GM18508 (cell line): Measurements from ENCODE around the gene TNKS1BP1.
"Not testable (repeated sequence)": the region's sequence is repeated elsewhere in the genome, so short reads cannot be mapped to it uniquely, and the experiment has no call there.

Source experiments
- ATAC-seq: cut with Tn5 transposase; IDR thresholded peaks from one replicate; pipeline ENCODE4 v1.9.1; 2021; ENCODE audit warnings: moderate number of reproducible peaks; ENCODE audit not compliant: insufficient read depth, unreplicated experiment

Gene TNKS1BP1

DNA sequence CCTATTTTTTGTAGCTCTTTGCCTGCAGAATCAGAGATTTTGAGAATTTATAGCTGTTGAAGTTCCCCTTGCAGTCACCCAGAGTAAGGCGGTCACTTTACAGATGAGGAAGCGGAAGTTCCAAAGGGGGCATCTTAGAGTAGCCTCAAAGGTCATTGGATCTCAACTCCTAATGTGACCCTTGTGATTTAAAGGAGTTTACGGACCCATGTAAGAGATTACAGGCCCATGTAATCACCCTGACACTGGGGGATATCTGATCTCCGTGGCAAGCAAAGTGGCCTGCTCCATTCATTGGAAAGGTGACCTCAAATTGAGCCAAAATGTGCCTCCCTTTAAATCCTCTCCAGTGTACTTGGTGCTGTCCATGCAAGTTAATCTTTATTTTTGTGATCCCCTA, 29.1 kb upstream of the TNKS1BP1 start:
- no peak for ATAC-seq

GRCh38 chr11:57353446-57353845, 28.7 kb upstream of the TNKS1BP1 start:
- no peak for ATAC-seq

DNA sequence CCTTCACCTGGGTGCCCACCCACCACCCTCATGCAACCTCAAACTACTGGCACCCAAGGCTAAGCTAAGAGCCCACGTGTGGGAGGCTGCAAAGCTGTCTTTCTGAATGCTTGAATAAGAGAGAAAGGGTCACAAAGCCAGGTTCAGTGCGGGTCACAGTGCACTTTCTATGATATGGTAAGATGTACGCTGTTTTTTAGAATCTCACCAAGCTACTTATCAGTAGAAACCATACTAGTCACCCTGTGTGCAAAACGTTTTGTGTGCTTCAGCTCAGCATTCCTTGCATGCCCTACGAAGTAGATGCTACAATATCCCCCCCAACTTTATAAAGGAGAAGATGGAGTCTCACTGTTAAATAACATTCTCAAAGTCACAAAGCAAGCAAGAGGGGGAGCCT, 28.3 kb upstream of the TNKS1BP1 start:
- no peak for ATAC-seq

- ATAC-seq: no peak
Observed at GRCh38 chr11:57349491-57350274, 24.9 kb upstream of the TNKS1BP1 start.

DNA sequence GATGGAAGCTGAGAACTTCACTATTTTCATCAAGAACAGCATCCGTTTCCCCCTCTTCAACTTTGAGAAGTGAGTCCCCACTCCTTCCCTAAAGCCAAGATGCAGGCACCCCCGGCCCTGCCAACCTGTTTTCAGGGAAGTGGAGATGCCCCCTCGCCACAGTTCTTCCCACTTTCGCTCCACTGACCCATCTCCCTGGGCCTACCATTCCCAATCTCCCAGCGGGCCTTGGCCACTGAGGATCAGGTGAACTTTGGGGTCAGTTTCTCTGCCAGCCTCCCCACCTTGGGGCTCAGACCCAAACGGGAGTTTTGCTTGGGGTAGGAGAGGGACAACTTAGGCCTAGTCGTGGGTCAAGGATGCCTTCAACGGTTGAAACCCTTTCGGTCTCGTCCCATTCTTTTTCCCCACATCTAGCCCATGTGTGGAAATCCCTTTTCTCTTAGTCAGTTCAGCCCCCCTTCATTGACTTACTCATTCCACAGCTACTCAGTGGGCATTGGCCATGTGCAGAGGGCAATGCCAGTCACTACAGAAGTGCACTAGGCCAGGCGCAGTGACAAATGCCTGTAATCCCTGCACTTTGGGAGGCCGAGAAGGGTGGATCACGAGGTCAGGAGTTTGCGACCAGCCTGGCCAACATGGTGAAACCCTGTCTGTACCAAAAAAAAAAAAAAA, 24.0 kb upstream of the TNKS1BP1 start:
- ATAC-seq: no peak

GRCh38 chr11:57348052-57348451, 23.3 kb upstream of the TNKS1BP1 start:
- ATAC-seq: no peak

- no peak for ATAC-seq
Observed at GRCh38 chr11:57347336-57347735, 22.6 kb upstream of the TNKS1BP1 start.

- no peak for ATAC-seq
Observed at GRCh38 chr11:57345555-57346211, 20.9 kb upstream of the TNKS1BP1 start.

DNA sequence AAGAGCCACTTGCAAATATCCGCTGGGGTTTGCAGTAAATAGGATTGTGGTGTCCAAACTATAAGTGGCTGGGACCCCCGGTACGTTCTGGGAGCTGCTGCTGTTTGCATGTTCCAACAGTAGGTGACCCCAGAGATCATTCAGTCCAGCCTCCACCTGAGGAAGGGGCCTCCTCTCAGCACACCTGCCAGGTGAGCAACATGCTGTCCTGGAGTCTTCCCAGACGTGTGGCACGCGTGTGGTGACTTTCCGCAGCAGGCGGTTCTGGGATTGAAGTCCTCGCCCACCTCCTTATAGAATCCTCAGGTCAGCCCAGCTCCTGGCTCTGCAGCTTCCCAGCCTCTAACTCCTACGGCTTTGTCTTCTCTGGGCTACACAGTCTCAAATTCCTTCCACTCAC, 20.1 kb upstream of the TNKS1BP1 start:
- no peak for ATAC-seq

GRCh38 chr11:57343825-57344224, 19.1 kb upstream of the TNKS1BP1 start:
- no peak for ATAC-seq

DNA sequence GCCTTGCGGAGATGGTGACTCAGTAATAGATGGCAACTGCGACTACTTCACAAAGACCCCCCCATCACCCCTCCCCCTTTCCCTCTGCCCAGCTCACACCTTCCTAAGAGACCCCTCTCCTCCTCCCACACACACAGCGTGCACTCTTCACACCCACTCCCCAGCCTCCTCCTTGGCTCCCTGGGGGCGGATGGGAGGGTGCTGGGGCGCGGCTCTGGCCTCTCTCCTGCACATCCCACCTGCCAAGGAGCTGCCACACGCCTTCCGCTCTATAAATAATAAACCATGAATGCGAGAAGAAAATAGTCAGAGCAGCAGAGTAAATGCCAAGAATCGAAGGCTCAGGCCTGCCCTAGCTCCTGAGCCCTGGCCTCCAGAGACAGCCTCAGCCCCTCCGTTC, 17.9 kb upstream of the TNKS1BP1 start:
- ATAC-seq: no peak

DNA sequence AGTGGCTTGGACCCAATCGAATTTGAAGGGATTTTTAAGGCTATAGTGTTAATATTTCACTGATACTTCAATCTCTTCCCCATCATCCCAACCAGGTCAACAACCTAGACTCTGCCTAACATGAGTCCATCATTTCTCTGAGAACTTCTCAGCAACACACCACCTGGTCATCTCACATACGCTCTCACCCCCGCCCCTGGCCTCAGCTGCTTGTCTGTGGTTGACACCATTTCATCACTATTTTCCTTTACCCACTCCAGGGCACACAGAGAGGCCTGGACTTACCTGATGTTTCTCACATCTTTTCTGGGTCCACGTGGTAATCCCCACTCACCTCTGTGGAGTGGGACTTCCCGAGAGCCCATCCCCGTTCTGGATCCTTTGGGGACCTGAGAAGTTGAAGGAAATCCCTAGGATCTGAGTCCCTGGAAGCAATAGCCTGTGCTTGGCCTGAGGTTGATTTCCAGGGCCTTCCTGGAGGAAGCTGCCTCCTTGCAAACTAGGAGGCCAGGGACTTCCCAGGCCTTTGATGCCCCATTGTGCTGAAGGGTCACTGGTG, 16.6 kb upstream of the TNKS1BP1 start:
- no peak for ATAC-seq

GRCh38 chr11:57340039-57340615, 15.4 kb upstream of the TNKS1BP1 start:
- no peak for ATAC-seq

- ATAC-seq: no peak
Observed at GRCh38 chr11:57339328-57339727, 14.6 kb upstream of the TNKS1BP1 start.

GRCh38 chr11:57338142-57338541, 13.4 kb upstream of the TNKS1BP1 start, which contains the start of gene P2RX3:
P2RX3 (plus strand) TSS chr11:57338352; CDS start chr11:57338551, 199 bp downstream.
- no peak for ATAC-seq

DNA sequence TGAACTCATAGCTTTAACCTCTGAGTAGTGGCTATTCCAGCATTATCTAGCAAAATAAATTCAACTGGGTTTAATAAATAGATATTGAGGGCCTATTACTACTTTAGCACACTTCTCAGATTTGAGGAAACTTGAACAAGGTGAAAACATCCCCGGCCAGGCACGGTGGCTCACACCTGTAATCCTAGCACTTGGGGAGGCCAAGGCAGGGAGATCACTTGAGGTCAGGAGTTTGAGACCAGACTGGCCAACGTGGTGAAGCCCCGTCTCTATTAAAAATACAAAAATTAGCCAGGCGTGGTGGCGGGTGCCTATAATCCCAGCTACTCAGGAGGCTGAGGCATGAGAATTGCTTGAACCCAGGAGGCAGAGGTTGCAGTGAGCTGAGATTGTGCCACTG, 12.1 kb upstream of the TNKS1BP1 start:
- ATAC-seq: not testable (repeated sequence)

- ATAC-seq: no peak
Observed at GRCh38 chr11:57336111-57336666, 11.4 kb upstream of the TNKS1BP1 start.

DNA sequence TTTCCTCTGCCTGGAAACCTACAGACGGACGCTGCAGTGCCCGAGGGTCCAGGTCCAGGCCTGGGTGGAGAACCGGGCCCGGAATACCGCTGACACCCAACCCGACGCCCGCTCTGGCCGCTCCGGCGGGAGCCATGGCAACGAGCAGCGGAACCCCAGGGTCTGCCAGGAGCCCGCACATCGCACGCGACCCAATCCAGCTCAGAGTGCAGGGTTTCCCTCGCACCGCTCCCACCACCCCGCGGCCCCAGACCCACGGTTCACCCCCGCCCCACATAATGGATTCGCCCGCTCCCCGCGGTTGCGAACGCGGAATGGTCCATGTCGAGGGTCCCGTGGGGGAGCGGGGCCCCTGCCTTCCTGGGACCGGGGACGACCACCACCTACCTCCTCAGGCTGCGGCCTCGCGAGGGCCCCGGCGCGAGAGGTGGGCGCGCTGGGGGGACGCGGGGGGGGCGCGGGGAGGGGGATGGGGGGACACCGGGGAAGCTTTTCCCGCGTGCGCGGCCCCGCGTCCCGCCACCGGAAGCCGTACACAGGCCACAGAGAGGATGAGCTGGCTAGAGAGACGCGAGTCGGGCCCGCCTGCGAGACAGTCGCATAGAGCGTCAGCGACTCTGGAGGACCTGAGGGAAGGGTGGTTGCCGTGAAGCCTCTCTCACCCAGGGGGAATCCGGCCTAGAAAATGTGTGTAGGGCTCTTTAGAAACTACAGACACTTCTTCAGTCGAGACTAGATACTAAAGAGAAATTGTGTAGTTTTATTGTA, 10.8 kb upstream of the TNKS1BP1 start, which contains the start of gene SSRP1:
Gene SSRP1 (minus strand): TSS at position 550 of the 768 bp plus-strand sequence. CDS start 771 bp downstream, outside the sequence.
- peak; percentile 89 for ATAC-seq

DNA sequence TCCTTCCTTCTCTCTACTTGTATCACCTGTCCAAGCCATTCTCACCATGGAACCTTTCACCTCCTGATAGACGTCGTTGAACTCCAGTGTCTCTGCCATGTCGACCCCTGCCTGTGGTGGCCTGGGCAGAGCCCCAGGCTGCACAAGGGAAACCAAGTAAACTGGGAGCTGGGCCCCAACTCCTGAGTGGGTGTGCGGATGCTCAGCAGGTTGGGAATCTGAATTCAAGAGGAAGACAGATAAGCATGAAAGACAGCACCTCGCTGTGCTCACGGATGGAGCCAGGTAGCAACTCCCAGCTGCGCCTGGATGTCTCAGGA, 10.2 kb upstream of the TNKS1BP1 start:
- no peak for ATAC-seq
